ENCODE measurements around the gene ASCC1.

ASCC1 gene

DNA sequence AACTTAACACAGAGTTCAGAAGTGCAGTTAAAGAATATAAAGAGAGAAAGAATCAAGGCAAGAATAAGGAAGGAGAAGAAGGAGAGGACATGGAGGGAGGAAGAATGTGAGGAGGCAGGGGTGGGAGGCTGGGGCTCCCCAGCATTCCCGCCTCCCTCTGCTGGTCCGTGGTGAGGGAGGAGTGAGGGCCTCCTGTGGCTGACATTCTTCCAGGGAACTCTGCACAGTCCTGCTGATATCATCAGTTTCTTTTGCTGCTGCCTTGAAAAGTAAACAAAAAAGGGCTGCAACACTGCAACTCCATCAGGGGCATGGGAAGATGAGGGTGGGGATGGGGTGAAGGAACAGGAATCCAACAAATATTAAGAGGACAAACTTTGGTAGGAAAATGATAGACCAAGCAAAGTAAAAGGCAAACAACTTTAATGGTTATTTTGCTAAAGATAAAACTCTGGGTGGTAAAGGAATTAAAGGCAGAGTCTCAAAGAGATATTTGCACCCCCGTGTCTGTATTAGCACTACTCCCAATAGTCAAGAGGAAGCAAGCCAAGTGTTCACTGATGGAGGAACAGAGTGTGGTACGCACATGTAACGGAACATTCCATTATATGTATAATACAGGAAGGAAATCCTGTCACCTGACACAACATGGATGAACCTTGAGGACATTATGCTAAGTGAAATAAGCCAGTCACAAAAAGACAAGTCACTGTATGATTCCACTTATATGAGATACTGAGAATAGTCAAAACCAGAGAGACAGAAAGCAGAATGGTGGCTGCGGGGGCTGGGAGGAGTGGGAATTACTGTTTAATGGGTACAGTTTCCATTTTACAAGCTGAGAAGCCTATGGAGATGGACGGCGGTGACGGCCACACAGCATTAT, 119.7 kb downstream of the ASCC1 start:
- no peak for DNase-seq

DNA sequence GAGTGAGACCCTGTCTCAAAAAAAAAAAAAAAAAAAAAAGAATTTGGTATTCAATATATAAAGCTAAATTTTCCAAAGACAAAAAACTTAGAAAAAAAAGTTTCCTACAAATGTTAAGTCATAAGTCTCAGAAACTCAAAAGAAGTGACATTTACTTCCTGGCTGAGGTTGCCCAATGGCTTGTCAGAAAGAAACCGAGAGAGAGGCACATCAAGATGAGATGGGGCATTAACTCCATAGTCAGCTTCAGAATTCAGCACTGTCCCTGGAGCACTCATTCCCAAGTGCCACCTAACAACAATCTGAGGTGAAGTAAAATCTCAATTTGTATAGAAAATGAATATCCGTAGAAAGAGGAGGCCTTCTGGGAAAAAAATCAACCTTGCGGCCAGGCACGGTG, 120.9 kb downstream of the ASCC1 start:
- DNase-seq: no peak

DNA sequence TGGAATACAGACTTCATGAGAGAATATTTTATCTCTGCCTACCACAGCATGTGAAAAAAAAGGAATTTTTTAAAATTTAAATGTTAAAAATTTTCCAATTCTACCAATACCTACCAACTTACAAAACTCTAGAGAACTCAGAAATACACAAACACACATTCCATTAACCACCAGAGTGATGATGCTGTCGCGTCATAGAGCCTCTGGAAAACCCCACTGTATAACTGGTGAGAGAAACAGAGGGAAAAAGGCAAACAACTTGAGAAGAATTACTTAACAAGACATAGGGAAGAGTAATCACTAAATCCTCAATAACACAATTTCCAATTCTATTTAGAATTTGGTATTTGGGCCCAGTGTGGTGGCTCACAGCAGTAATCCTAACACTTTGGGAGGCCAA, 121.5 kb downstream of the ASCC1 start:
- DNase-seq: no peak

DNA sequence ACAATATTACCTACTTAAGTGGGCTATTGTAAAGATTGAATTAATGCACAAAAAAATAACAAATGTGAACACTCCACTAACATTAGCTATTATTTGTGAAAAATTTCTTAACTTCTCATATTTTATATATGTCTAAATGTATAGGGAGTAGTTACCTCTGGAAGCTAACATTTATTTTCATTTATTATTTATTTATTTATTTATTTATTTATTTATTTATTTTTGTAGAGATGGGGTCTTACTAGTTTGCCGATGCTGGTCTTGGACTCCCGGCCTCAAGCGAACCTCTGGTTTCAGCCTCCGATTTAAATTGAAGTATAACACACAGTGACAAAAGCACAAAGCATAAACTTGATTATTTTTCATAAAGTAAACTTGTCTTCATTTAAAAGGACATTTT, 122.6 kb downstream of the ASCC1 start:
- DNase-seq: no peak

DNA sequence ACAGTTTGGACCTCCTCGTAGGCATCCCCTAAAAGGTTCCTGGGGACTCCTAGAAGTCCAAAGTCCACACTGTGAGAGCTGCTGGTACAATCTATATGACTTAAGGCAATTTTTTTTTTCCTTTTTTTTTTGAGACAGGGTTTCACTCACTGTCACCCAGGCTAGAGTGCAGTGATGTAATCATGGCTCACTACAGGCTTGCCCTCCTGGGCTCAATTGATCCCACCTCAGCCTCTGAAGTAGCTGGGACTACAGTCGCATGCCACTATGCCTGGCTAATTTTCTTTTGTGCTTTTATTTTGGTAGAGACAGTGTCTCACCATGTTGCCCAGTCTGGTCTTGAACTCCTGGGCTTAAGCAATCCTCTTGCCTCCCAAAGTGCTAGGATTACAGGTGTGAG, 123.1 kb downstream of the ASCC1 start:
- DNase-seq: no peak

DNA sequence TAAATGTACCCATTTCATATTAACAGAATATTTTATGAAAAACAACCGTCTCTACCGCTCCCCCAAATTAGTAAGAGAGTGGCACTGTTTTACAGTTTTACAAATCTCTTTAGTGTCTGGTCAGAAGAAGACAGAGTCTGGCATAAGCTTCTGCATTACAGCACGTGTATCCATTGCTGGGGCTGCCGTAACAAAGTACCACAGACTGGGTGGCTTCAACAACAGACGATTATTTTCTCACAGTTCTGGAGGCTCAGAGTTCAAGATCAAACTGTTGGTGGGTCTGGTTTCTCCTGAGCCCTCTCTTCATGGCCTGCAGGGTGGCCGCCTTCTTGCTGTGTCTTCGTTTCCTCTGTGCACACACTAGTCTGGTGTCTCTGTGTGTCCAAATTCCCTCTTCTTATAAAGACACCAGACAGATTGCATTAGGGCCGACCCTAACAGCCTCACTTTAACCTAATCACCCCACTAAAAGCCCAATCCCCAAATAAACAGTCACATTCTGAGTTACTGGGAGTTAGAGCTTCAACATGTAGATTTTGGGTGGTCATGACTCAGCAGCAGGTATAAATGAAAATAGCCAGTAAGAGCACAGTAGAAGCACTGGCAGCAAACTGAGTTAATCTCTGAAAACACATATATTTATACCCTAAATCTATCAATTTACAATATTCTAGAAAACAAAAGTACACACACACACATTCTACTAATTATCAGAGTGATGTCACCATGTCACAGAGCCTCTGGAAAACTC, 123.7 kb downstream of the ASCC1 start:
- DNase-seq: no peak

DNA sequence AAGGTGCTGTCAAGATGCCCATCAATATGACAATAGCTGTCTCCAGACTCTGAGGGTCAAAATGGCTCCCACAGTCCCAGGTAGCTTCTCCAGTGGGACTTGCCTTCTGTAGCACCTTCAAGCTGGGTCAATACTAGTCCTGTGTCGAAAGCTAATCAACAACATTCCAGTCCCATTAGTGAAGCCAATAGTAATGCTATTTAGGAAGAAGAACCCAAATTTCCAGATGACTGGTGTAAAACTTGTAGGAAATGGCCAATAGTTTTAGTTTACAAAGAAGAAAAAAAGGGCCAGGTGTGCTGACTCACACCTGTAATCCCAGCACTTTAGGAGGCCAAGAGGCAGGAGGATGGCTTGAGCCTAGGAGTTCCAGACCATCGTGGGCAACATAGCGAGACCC, 125.8 kb downstream of the ASCC1 start:
- no peak for DNase-seq

DNA sequence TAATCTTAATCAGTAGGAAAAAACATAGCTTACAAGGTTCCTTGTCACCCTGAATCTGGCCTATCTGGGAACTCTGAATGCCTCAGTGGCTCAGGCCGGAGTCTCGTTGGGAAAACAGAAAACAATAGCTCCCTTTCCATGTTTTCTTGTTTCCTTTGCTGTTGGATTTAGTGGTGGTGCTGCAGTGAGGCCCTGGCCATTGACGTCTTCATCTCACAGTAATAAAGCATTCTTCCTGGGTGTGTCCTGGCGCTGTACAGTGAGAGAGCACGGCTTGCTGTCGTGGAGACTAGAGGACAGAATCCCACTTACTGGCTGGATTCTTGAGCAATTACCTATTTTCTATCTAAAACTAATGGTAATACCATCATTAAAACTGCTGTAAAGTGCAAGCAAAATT, 126.5 kb downstream of the ASCC1 start:
- DNase-seq: no peak

DNA sequence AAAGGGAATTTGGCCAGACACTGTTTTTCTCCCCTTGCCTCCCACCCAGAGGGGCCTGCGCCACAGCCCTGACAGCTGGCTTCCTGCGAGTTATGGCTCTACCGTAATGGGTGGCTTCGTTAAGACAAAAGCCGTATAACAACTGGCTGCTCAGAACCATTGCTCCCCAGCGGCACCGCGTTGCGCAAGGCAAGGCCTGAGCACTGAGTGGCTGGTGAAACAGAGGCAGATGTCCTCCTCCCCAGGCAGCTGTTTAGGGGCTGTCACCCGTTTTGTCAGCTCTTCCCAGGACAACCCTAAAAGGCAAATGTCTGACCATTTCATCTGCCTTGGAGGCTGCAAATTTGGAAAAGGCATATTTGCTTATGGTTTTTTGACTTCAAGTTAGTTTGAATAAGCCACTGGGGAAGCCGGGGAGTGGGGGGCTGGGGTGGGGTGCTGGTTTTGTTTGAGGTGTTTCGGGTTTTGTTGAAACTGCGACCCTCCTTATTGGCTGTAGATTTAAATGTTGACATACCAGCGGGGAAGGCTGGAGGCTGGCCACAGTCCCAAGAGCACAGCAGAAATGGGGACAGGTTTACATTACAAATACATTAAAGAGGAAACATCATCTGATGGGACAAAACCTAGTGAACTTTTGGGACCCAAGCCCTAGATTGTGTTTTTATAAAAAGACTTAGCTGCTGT, 127.0 kb downstream of the ASCC1 start:
- peak; percentile 46 for DNase-seq

DNA sequence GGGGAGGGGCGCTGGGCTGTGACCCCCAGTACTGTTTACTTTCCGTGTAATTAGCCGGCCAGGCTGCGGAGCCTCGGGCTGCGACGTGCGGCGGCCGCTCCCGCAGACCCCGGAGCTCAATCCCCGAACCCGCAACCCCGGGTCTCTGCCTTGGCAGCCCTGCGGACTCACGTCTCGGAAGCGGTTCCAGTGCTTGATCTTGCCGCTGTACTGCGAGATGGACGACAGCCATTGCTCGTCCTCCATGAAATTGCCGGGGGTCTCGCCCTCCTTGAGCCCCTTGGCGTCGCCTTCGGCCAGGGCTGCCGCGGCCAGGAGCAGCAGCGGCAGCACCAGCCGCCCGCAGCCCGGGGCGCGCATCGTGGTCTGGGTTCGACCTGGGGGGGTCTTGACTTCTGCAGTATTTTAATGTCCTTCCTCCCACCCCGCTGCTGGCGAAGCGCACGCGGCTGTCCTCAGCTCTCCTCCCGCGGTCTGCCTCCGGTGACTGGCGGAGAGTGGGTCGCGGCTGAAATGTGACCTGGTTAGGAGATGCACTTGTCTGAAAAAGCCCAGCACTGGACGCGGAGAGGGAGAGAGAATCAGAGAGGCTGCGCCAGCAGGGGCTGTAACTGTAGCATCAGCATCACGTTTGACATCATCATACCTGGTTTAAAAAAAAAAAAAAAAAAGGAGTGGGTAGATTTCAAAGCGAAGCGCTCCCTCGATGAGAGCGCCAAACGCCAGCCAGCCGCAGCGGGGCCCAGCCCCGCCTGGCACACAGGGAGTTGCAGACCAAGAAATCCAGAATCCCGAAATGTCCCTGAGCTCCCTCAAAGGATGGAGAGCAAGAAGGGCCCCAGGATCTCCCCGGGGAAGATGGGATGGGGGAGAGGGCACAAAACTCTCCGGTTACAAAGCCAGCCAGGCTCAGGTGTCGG, 127.8 kb downstream of the ASCC1 start, which contains the start of gene SPOCK2:
SPOCK2 (minus strand) TSS at position 583 of the 920 bp plus-strand sequence; CDS start at position 360, 223 bp downstream.
- DNase-seq: peak; percentile 58

DNA sequence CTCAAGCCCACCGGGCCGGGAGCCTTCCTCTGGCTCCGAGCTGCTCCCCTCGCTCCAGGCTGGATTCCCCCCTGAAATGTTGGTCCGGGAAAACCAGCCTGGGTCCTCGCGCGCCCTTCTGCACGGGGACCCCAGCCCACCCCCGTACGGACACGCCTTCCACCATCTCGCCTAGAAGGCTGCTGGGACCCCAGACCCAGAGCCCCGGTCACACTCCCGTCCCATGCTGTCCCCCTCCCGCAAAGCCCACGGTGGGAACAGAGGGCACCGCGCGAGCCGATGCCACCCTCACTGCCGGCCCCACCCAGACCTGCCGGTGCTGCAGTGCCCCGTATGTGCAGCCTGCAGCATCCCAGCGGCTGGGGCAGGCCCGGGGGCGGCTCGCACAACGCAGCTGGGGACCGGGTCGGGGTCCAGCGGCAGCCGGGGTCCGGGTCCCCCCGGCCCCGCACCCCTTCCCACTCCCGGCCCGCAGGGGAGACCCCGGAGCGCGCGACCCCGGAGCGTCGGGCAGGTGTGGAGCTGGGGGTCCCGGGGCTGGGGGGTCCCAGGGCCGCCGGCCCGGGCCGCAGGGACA, 128.6 kb downstream of the ASCC1 start:
- peak; percentile 47 for DNase-seq

DNA sequence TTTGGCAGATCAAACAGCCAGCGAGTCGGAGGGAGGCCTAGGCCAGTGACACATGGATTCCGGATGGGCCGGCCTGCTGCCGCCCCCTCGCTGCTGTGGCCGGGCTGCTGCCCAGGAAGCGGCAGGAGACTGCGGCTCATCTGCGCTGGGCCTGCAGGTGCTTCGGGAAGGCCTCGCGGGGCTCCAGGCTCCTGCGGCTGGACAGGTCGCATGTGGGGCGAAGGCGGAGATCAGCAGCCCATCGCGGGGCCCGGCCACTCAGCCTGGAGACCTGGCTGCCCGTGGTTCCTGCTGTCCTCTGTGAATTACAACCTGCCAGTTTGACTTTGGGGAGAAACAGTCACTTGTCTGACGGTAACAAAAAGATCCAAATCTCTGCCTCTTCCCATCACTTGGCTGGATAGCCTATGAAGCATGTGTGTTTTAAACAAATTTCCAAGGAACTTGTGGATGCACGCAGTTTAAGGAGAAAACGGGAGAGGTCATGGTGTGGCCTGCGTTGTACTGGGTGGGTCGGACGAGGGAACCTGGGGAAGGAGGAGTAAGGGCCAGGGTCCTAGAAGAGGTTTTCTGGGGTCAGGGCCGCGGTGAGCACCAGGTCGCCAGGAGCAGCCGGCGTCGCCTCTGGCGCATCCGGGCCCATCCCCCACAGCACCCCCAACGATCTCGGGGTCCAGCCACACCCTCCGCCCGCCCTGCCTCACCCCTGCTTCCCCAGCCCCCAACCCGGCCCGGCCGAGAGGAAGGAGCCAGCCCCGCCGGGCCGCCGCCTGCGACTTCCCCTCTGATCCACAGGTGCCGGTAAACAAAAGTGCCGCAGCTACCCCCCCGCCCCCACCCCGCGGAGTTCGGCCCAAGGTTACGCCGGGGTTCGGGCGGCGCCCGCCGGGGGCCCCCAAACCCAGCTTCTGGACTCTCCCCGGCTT, 129.3 kb downstream of the ASCC1 start:
- peak; percentile 56 for DNase-seq

DNA sequence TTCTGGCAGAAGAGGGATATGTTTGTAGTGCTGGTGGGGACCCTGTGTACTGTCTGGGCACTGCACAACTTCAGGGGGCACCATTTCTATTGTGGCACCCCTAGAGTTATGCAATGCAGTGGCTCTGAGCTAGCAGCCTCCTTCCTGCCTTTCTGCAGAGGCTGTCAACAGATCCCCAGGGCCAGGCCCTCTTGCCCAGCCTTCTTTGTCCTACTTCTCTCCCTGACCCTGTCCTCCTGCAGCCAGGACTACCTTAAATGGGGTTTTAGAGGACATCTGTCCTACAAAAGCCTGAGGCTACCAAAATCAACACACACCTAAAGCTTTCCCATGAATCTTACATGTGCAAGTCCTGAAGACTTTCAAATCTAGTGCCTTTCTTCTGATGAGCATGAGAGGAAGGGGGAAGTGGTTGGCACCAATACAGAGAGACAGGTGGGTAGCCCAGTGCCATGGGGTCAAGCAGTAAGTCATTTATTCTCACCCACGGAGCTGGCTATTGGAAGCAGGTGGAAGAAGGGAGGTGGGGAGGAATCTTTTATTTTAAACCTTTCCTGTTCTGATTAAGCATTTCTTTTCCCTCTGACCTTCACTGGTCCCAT, 130.1 kb downstream of the ASCC1 start:
- no peak for DNase-seq

DNA sequence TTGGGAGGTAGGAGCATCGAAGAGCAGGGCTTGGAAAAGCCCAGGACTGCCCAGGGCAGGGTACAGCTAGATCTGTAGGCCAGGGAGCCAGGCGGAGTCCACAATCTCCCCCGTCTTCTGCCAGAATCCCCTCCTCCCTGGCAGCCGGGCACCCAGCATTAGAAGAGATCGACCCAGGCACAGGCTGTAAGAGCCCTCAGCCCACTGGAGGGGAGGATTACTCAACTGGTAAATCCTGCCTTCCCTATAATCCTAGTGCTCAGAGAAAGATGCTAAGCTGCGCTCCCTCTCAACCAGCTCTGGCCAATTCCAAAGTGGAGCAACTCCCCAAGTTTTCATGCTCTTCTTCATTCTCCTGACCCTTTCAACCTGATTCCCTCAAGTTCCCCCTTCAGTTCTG, 130.9 kb downstream of the ASCC1 start:
- no peak for DNase-seq

DNA sequence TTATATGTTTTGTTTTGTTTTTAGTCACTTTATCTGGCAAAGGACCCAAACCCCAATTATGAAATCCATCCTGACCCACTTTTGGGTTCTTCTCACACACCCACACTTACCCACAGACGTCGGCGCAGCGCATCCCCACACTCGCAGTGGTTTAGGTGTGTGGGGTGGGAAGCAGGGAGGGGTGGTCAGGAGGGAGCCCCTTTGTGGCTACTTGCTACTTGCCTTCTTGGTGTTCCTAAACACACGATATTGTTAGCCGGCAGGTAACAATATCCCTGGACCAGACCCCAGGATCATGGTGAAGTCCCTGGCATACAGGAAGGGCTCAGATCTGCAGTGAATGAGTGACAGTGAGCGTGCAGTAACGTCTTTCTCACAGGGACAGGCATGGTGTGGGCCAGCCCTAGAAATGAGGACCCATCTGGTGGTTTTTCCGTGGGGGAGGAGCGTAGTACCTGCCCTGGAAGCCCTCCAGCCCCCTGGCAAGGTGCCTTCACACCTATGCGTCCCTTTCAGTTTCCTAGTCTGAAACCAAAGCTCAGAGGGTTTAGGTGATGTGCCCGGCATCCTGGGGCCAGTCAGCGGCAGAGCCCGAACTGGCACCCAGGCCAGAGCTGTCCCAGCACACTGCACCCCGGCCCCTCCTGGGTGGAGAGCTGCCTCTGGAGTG, 132.2 kb downstream of the ASCC1 start:
- peak; percentile 61 for DNase-seq

DNA sequence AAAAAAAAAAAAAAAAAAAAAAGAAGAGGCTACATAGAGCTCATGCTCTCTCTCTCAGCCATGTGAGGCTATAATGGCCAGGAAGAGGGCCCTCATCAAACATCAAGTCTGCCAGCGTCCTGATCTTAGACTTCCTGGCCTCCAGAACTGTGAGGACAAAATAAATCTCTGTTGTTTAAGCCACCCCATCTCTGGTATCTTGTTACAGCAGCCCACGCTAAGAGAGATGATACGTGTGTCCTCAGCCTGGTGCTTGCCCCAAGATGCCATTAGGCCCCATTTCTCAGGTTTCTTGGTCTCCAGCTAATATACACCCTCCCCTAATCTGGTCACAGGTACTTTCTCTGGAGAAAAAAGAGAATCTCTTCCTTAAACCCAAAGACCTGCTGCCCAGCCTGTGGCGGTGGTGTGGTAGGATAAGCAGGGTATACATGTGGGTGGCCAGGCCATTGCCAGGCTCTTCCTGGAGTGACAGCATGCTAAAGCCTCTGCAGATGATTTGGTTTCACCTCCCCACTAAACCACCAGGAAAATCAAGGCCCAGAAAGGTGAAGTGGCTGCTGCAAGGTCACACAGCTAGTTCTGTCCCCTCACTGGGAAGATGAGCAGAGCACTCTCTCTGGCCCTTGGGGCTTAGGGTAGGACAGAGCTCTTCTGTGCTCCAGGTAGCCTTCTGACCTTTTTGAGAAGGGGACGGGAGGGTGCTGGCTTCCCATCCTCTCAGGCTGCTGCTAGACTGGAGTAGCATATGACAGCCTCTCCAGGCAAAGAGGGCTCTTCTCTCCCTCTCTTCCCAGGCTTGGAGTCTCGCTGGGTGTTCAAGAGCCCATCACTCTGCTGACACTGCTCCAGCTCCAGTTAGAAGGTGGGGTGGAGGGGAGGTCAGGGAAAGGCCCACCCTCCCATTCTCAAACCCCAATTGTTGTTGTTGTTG, 133.0 kb downstream of the ASCC1 start:
- no peak for DNase-seq

DNA sequence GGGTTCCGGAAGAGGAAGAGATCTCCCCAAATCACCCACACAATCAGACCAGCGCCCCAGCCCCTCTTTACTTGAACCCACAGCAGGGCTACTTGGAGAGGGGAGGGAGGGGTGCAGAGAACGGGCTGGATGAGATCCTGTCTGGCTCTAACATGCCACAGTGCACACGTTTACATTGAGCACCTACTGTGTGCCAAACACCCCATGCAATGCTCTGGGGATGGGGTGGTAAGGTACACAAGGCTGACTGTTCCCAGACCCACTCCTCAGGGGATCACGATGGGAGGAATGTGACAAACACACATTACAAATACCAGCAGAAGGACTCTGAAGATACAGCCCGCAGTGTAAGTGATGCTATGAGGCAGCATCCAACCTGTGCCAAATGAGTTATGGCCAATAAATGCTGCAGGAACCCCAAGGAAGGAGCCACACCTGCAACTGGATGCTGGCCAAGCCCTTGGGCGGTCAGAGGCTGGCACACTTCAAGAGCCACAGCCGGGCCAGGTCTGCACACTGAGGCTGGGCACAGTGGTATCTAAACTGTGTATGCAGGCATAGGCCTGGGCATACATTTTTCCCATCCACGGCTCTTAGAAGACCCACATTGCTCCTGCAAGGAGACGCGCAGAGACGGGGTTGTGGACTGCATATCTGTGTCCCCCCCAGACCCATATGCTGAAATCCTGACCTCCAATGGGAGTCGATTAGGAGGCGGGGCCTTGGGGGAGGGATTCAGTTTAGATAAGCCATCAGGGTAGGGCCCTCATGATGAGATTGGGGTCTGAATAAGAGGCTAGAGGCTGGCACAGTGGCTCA, 134.1 kb downstream of the ASCC1 start:
- DNase-seq: no peak

DNA sequence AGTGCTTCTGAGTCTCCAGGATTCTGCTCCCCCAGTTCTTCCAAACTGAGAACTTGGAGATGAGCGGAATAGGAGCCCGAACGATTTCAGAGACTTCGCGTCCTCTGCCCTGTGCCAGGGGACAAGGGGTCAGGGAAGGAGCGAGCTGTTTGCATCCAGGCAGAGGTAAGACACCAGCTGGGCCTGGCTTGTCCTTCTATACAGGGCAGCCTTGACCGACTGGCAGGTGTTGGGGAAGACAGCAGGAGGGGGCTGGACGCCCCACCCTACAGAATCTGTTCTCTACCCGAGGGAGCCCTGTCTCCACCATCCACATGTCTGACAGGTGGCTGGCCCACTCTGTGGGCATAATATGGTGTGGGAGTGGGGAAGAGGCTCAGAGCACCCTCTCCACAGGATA, 134.9 kb downstream of the ASCC1 start:
- no peak for DNase-seq
